ENCODE results near the gene EIF4EBP2. TPM values are rescaled to one million over a fixed set of nuclear protein-coding genes. Genes with fewer than 3 reads are reported as not detected.

Gene EIF4EBP2
- total RNA-seq, 1 experiment from 2014 or later: 93.2 TPM

DNA sequence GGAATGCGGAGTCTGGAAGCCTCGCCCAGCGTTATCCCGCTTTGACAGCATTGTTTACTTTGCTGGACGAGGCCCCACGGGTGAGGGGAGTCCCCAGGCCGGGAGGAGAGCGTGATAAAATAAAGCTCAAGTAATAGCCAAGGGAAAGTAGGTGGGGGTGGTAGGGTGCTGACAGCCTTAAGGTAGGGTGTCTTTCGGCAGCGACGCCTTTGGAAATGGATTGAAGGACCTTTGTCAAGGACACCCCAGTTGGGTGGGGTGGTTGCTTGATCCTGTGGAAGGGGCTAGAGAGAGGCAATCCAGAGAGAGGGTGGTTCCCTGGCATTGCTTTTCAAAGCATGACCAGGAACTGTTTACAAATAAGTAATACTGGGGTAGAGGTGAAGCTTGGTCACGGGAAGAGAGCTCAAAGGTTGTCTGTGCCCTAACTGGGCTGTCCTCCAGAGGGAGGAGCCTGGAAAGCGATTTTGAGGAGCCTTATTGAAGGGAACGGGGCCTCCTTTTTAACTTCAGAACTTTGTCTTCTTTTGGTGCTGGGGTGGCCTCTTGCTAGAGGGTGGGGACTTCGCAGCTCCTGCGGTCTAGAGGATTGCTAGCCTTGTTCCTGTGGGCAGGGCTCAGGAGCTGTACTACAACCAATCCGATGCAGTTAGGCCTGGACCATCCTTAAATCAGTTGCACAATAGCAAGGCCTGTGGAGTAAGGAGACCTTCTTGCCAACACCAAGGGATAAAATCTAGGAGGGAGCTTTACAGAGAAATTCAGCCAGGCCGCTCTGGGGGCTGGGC, 1.3 kb downstream of the EIF4EBP2 start:
- Histone ChIP-seq H4K5ac (ENCODE audit: insufficient read length, low read depth, low read length) (no peak overlapping the region), H3K14ac (ENCODE audit: insufficient read depth, low read length) (no peak overlapping the region; the same call in 1 of the 2 replicates), H3K4me2 (ENCODE audit: insufficient read depth, insufficient read length, low read length) (peak overlapping the region; percentile 98), H3K23me2 (ENCODE audit: insufficient read length, low read depth, low read length, poor library complexity, severe bottlenecking) (peaks cover 14% of the 10 kb centered on the region), H3K18ac (ENCODE audit: insufficient read length, low read depth, low read length) (no peak overlapping the region), H2AK5ac (ENCODE audit: insufficient read length, low read length) (no peak overlapping the region), H3K4me1 (ENCODE audit: insufficient read depth, low read length) (peaks cover 4% of the 10 kb centered on the region; the same call in 1 of the 2 replicates), H3K56ac (ENCODE audit: insufficient read length, low read depth, low read length) (no peak overlapping the region), H2AFZ (ENCODE audit: low read length) (no peak overlapping the region), H3K27ac (ENCODE audit: insufficient read length, low read depth, low read length) (no peak overlapping the region), H2BK15ac (ENCODE audit: low read depth, low read length) (no peak overlapping the region), H3K4ac (ENCODE audit: low read depth, low read length) (no peak overlapping the region), H2BK5ac (ENCODE audit: insufficient read length, low read length) (no peak overlapping the region), H4K8ac (replicated peaks; ENCODE audit: insufficient read length, low read depth, low read length) (no peak overlapping the region), H3K27me3 (ENCODE audit: insufficient read depth, low read length) (no peaks in the 10 kb centered on the region), H3T11ph (ENCODE audit: low read length) (no peak overlapping the region), H2BK120ac (ENCODE audit: low read depth, low read length, poor library complexity, severe bottlenecking) (no peak overlapping the region), H4K91ac (ENCODE audit: insufficient read length, low read depth, low read length) (no peak overlapping the region), H3K79me2 (ENCODE audit: insufficient read depth, low read length) (peaks cover 28% of the 10 kb centered on the region; the same call in 1 of the 2 replicates), H2BK20ac (ENCODE audit: low read depth, low read length, poor library complexity, severe bottlenecking) (no peak overlapping the region), H3K9ac (ENCODE audit: extremely low read depth, insufficient read length, low read length) (peak overlapping the region; percentile 96), H2BK12ac (ENCODE audit: insufficient read length, low read depth, low read length) (no peak overlapping the region), H3K79me1 (ENCODE audit: insufficient read depth, low read depth, low read length, poor library complexity, severe bottlenecking) (peaks cover 15% of the 10 kb centered on the region), H3K9me3 (ENCODE audit: control insufficient read depth, low read depth, low read length) (no peaks in the 10 kb centered on the region), H3K23ac (ENCODE audit: insufficient read length, low read depth, low read length) (no peak overlapping the region), H4K20me1 (ENCODE audit: control insufficient read depth, insufficient read depth, insufficient read length) (peaks cover 3% of the 10 kb centered on the region)
- no CpG with 5 or more reads among the region's 18 CpGs for WGBS (ENCODE audit: extremely low coverage, insufficient read length, low lambda C conversion rate)
- TF ChIP-seq, protein P1, sequence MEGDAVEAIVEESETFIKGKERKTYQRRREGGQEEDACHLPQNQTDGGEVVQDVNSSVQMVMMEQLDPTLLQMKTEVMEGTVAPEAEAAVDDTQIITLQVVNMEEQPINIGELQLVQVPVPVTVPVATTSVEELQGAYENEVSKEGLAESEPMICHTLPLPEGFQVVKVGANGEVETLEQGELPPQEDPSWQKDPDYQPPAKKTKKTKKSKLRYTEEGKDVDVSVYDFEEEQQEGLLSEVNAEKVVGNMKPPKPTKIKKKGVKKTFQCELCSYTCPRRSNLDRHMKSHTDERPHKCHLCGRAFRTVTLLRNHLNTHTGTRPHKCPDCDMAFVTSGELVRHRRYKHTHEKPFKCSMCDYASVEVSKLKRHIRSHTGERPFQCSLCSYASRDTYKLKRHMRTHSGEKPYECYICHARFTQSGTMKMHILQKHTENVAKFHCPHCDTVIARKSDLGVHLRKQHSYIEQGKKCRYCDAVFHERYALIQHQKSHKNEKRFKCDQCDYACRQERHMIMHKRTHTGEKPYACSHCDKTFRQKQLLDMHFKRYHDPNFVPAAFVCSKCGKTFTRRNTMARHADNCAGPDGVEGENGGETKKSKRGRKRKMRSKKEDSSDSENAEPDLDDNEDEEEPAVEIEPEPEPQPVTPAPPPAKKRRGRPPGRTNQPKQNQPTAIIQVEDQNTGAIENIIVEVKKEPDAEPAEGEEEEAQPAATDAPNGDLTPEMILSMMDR (conservative IDR thresholded peaks at IDR 0.05): no peak
- no peaks in the 10 kb centered on the region for H3K27me3 Mint-ChIP-seq (ENCODE audit: low read depth)
- DNase-seq: no peak
- H3K9me3 Mint-ChIP-seq: peaks cover 6 to 12% of the 10 kb centered on the region in 2 experiments; a peak in 4 of 5 replicates
- peak overlapping the region; percentile 92 to 99 for H3K4me3 Mint-ChIP-seq
- H3K4me1 Mint-ChIP-seq: peaks cover 37 to 39% of the 10 kb centered on the region in 2 experiments
- peak overlapping the region in 2 of 3 experiments; percentile 95 to 96; a peak in 4 of 7 replicates for H3K27ac Mint-ChIP-seq
- peaks cover 30 to 32% (median 30%) of the 10 kb centered on the region in 3 experiments for H3K36me3 Mint-ChIP-seq (ENCODE audit: insufficient read depth in 1 of 3, low read depth in 3 of 3)

Measured in H9 (cell line).